HG03520 (cell line): Measurements from ENCODE around the gene PPP1R9B.

Source experiments
- ATAC-seq: cut with Tn5 transposase; IDR thresholded peaks from one replicate; pipeline ENCODE4 v1.9.1; 2021; ENCODE audit warnings: mild to moderate bottlenecking, moderate library complexity; ENCODE audit not compliant: unreplicated experiment

The PPP1R9B gene

DNA sequence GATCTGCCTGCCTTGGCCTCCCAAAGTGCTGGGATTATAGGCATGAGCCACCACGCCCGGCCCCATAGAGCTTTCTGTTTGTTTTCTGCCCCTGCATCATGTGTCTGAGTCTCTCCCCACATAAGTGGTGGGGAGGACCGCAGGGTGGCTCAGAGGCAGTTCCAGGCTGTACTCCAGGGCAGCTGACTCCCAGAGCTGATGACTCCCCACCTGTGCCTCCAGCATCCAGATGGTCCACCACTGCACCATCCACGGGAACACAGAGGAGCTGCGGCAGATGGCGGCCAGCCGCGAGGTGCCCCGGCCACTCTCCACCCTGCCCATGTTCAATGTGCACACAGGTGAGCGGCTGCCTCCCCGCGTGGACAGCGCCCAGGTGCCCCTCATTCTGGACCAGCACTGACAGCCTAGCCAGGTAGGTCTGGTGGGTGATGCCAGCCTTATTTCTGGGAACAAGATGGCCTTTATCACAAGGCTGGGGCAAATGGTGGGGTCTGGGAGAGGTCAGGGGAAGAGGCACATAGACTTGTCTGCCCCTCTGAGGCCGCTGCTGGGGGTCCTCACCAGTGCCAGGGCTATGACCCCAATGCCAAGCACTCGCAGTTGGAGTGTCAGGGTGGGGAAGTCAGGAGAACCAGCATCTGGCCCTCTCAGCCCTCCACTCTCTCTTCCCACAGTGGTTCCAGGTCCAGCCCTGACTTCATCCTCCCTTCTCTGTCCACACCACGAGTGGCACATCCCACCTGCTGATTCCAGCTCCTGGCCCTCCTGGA is 24.7 kb upstream of the PPP1R9B start:
- ATAC-seq: no peak

DNA sequence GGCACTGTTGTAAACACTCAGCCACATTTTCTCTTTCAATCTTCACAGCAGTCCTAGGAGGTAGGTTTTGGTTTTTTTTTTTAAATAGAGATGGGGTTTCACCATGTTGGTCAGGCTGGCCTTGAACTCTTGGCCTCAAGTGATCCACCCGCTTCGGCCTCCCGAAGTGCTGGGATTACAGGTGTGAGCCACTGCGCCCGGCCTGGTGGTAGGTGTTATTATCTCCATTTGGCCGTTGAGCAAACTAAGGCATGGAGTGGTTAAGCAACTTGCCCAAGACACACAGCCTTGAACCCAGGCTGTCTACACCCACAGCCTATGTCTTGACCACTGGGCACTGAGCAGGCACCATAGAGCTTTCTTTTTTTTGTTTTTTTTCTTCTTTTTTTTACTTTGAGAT is 24.0 kb upstream of the PPP1R9B start:
- ATAC-seq: no peak

DNA sequence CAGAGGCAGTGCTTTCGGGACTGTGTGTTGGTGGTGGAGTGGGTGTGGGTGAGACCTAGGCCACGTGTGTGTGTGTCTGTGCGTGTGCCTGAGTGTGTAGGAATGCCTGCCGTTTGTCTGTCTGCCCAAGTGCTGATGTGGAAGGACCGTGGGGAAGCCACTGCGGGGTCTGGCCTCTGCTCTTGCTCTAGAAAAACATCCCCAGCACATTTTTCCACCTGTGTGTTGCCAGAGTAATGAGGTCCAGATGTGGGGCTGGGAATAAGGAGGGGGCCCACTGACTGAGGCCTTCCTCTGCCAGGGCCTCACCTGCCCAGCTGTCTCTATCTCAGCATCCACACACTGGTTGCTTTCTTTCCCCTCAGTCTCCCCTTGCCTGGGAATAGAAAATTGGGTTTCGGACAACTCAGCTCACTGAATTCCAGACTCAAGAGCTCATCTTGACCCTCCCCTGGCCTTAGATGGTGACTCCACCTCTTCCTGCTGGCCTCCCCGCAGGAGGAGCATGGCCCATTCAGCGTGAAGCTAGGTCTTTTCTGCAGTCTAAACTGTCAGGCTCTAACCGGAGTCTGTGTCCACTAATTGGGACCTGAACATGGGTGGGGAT is 23.0 kb upstream of the PPP1R9B start:
- no peak for ATAC-seq

DNA sequence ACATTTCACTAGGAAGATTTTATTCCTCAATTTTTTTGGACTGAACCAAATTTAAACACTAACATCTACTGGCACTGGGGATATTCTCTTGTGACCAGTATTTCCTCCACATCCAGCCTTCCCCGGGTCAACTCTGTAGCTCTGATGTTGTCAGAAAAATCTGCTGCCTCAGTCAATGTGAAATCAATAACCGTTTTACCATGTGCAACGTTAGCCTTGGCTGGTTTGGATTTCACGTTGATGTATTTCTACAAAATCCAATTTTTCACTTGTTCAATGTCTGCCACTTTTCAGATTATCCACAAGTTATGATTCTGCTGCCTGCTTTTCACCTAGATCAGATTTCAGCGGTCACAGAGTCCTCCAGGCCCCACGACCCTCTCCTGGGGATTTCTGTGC is 22.5 kb upstream of the PPP1R9B start:
- no peak for ATAC-seq

DNA sequence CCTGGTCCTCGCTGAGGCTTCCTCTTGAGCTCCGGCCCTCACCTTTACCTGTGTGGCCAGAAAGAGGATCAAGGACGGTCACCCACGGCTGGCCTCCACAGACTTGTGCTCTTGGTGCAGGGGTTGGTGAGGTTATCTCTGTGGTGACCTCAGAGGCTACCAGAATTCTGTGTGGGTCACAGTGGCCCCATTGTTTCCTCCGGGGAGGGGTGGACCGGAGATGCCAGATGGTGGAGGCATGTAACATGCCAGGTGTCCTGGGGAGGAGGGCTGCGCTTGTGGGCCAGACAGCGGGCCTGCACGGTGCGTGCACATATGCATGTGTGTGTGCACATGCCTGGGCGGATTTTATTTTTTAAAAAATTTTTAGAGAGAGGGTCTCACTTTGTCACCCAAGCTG is 21.7 kb upstream of the PPP1R9B start:
- ATAC-seq: no peak

DNA sequence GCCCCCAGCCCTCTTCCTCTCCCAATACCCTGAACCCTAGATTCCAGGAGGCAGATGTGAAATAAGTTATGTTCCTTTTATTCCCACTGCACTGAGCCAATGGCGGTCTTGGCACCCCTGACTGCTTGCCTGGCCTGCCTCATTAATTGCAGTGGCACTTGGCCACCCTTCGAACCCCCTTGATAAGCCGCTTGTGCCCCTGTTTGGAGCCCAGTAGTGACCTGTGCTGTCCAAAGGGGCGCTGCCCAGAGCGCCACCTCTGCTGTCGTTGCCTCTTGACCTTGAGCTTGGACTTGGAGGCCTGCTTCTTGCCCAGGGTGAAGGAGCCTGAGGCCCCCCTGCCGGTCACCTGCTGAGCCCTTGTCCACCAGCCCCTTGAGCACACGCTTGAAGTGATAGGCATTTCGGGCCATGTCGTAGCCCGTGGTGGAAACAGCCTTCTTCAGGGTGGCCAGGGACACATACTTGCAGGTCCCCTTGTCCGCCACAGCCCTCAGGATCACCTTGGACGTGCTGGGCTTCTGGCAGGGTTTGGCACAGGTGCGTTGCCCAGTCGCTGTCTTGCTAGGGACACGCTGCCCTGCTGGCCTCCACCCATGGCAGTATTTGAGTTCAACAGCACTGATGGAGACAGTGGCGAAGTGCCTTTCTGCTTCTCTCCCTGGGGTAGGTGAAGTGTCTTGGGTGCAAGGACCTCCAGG is 21.0 kb upstream of the PPP1R9B start:
- no peak for ATAC-seq

DNA sequence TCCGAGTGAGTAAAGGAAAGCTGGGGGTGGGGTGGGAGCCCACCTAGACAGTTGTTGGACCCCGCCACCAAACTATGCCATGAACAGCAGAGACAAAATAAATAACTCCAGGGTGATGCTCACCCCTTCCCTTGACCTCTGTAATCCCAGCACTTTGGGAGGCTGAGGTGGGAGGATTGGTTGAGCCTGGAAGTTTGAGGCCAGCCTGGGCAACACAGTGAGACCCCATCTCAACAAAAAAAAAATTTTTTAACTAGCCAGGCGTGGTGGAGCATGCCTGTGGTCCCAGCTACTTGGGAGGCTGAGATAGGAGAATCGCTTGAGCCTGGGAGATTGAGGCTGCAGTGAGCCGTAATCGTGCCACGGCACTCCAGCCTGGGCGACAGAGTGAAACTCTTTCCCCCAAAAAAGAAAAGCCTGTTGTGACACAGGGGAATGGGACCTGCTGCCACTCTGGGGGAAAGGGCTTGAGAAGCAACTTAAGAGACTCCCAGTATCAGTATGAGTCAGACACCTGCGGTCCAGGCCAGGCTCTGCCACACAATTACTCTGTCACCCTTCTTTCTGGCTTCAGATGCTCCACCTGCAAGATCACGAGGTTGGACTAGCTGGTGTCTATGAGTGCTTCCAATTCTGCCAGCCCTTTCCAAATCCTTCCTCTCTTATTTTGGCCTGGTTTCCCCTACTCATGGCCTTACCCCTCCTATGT is 20.3 kb upstream of the PPP1R9B start:
- ATAC-seq: peak; percentile 64

DNA sequence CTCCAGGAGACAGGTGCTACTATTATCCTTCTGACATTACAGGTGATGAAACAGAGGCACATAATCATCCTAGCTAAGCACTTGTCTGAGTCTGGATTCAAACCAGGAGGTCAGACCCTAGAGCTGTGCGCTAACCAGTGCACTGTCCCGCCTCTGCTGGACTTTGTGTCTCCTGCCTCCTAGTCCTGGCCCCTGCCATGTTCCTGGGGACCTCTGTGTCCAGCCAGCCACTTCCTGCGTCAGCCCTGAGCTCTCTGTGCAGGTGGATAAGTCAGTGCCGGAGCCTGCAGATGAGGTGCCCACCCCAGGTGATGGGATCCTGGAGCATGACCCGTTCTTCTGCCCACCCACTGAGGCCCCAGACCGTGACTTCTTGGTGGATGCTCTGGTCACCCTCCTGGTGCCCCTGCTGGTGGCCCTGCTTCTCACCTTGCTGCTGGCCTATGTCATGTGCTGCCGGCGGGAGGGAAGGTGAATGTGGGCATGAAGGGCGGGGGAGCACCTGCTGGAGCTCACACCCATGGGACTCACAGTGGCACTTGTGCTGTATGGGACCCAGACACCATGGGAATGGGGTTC is 19.5 kb upstream of the PPP1R9B start:
- no peak for ATAC-seq

DNA sequence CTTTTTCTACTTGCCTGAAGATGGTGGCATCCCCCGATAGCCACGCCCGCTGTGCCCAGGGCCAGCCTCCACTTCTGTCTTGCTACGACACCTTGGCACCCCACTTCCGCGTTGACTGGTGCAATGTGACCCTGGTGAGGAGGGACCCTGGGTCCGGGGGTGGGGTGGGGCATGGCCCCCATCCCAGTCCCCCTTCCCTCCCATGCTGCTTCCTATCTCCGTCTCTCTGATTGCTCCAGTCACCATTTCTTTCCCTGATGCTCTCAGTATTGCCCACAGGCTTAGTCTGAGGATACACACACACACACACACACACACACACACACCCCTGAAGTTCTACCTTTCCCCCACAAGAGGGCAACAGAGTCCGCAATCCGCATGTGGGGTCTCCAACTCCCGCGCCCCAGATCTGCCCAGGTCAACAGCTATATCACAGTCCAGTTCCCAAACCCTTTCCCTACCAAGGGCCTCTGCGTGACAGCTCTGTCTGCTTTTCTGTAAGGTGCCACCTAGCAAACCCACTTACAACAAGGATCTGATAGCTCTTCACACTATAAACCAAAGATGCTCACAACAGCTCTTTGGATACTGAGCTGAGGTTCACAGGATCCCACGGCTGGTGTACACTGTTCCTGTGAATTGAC is 18.8 kb upstream of the PPP1R9B start:
- ATAC-seq: no peak

DNA sequence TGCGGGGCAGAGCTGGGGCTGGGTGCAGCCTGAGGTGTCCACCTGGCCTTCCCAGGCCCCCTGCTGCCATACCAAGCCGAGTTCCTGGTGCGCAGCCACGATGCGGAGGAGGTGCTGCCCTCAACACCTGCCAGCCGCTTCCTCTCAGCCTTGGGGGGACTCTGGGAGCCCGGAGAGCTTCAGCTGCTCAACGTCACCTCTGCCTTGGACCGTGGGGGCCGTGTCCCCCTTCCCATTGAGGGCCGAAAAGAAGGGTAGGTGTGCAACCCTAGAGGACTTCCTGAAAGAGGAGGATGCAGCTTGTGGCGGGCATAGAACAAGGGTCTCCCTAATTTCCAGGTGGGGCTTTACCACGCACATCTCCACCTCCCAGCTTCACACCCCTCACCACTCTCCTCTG is 17.8 kb upstream of the PPP1R9B start:
- no peak for ATAC-seq

DNA sequence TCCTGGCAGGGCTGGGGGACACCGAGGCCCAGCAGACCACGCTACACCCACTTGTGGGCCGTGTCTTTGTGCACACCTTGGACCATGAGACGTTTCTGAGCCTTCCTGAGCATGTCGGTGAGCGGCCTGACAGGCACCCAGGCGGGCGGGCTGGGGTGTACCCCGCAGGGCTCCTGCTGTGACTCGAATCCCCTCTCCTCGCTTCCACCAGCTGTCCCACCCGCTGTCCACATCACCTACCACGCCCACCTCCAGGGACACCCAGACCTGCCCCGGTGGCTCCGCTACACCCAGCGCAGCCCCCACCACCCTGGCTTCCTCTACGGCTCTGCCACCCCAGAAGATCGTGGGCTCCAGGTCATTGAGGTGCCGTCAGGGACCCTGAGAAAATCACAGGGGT is 16.9 kb upstream of the PPP1R9B start:
- ATAC-seq: no peak

DNA sequence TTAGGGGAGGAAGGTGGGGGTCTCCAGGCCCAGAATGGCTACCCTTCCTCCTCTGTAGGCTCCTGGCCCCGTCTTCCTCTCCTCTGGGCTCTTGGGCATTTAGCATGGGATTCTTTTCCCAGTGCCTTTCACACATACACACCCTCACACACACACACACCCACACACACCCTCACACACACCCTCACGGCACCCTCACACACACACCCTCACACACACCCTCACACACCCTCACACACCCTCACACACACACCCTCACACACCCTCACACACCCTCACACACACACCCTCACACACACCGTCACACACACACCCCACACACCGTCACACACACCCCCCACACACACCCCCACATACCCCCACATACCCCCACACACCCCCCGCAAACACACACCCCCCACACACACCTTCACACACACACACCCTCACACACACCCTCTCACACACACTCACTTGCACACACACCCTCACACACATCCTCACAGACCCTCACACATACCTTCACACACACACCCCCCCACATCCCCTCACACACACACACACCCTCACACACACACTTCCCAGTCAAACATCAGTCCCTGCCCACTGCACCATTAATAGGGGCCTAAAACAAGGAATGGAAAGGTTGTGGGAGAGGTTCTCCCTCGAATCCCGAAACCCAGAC is 16.2 kb upstream of the PPP1R9B start:
- ATAC-seq: no peak

DNA sequence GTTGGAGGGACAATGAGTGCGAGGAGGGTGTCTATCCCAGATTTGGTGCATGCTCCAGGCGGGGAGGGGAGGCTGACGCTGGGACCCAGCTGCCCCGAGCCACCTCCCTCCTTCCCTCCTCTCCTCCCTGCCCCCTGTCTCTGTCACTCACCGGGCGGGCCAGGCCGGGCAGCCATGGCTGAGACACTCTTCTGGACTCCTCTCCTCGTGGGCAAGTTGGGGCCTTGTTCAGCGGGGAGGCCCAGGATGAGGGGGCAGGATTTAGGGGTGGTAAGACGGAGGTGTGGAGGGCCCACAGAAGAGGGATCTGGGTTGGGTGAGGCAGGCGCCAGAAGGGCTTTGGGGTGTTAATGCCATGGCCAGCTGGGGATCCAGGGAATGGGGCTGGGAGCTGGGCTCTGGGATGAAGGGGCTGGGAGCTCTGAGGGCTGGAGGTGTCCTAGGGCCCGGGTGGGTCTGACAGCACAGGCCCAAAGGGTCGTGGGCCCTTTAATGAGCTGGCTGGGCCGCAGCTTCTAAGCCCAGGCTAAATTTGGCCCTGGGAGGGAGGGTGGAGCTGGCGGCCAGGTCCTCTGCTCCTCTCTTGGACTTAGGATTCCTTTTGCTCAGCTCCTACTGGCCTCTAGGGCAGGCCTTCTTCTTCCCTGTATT is 15.5 kb upstream of the PPP1R9B start, which contains the start of gene SGCA:
Gene SGCA (plus strand): TSS at position 139 of the 651 bp plus-strand sequence. CDS start 36 bp downstream, at position 175.
- no peak for ATAC-seq

DNA sequence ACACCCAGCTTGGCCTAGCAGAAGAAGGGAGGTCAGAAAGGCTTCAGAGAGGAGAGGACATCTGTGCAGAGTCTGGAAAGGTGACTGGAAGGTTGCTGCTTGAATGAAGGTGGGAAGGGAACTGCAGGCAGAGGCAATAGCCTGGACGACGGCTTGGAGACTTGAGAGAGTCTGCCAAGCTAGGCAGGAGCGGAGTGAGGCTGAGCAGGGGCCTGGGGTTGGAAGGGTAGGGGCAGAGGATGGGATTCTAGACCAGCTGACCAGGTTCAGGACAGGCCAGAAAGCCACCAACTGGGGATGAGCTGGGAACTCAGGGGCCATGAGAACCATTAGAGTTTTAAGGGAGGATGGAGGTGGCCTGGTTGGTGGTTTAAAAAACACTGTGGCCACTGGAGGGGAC is 15.0 kb upstream of the PPP1R9B start:
- ATAC-seq: no peak

DNA sequence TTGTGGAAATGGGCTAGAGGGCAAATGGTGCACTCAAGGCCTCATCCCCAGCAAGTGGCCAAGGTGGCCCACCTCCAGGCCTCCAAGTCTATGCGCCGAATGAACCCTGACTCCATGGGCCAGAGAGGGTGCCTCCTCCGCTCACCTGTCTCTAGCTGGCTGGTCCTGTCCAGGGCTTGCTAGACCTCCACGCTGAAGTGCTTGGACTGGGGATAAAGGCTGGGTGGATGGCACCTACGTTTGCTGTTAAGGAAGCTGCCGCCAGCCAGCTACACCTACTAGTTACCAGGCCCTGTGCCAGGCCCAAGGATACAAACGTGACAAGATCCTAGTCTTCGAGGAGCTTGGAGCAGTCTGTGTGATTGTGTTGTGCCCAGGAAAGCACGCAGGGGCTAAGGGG is 14.6 kb upstream of the PPP1R9B start:
- no peak for ATAC-seq

DNA sequence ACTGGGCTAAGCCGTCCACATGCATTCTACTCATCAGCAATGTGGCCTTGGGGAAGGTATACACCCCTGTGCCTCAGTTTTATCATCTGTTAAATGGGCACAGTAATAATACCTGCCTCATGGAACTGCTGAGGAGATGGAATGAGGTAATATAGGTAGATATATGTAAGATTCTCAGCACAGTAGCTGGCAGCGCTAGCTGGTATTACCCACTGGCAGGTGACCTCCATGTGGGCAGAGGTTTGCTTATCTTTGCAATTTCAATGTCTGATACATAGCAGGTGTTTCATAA is 14.2 kb upstream of the PPP1R9B start:
- no peak for ATAC-seq

DNA sequence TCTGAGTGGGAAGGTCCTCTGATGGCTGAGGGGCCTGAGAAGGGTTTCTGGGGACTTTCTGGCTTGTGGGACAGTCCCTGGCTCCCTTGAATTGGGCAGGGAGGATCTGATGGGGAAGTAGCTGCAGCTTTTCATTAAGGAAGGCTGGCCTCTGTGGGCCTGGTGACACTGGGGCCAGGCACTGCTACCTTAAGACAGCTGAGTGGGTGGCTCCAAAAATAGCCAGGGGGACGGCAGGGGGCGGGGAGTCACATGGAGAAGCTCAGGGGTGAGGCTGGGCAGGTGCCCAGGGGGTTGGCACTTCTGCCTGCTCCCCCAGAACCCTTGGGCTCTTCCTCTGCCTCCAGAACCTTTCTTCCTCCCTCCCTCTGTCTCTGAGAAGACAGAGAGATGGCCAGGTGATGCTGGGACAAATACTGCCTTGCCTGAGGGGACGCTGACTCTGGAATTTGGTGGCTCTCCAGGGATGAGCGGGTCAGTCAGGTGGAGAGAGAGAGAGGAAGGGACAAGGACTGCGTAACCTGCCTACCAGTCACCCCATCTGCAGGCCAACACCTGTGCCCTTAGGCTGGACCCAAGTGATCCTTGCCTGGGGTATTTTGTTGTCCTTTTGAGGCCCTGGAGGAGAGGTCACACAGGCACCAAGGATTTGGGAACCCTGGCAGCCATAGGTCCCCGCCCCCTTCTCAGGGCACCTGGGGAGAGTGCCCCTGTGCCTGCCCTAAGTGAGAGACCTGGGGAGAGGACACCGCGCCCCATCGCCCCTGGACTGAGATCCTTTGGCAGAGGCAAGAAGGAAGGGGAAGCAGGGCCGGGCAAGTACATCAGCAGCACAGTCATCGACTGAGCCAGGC is 13.6 kb upstream of the PPP1R9B start:
- ATAC-seq: no peak

DNA sequence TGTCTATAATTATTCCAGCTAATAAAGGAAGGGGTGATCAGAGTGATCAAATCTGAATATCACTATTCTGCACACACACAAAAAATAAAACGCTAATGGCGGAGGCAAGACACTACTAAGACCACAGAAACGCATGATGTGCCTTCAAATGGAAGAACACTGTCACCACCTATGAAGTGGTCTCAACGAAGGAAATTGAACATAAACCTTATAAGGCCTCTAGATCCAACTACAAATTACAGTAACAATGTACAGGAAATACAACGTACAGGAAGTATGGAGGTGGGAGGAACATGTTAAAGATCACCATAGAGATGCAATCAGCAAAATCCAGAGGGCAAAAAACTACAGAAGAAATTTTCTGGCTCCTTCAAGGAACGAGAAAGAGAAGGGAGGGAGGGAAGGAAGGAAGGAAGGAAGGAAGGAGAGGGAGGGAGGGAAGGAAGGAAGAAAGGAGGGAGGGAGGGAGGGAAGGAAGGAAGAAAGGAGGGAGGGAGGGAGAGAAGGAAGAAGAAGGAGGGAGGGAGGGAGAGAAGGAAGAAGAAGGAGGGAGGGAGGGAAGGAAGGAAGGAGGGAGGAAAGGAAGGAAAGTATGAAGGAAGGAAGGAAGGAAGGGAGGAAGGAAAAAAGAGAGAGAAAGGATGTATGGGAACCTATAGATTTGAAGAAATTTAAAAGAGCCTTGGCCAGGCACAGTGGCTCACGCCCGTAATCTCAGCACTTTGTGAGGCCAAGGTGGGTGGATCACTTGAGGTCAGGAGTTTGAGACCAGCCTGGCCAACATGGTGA is 12.2 kb upstream of the PPP1R9B start:
- no peak for ATAC-seq
